ENCODE data around the gene NOB1.

DNA sequence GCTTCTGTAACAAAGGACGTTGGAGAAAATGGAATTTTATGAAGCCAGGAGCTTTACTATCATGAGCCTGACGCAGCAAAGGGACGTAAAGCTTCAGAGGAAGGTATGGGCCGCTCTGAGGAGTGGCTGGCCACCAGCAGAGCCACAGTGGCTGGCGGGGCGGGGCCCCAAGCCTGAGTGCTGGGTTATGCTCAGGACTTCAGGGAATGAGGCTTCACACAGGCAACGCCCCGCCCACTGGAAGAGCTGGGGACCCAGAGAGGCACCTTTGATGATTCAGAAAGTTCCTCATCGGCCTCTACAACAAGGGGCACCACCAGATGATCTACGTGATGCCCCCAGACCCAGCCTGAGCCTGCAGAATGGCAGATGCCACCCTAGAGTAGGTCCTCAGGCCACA is 8.8 kb downstream of the NOB1 start:
- TF ChIP-seq, protein P1, sequence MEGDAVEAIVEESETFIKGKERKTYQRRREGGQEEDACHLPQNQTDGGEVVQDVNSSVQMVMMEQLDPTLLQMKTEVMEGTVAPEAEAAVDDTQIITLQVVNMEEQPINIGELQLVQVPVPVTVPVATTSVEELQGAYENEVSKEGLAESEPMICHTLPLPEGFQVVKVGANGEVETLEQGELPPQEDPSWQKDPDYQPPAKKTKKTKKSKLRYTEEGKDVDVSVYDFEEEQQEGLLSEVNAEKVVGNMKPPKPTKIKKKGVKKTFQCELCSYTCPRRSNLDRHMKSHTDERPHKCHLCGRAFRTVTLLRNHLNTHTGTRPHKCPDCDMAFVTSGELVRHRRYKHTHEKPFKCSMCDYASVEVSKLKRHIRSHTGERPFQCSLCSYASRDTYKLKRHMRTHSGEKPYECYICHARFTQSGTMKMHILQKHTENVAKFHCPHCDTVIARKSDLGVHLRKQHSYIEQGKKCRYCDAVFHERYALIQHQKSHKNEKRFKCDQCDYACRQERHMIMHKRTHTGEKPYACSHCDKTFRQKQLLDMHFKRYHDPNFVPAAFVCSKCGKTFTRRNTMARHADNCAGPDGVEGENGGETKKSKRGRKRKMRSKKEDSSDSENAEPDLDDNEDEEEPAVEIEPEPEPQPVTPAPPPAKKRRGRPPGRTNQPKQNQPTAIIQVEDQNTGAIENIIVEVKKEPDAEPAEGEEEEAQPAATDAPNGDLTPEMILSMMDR (IDR thresholded peaks at IDR 0.05; ENCODE audit: borderline replicate concordance, extremely low read depth, low read length, poor library complexity, severe bottlenecking), result no peak
- no peak for TF ChIP-seq EZH2 (IDR thresholded peaks at IDR 0.05; ENCODE audit: borderline replicate concordance, low read depth, low read length, severe bottlenecking)
